Measurements from ENCODE around the gene SPRR2A. TPM values are rescaled to one million over a fixed set of nuclear protein-coding genes. Genes with fewer than 3 reads are reported as not detected.

Gene SPRR2A
- total RNA-seq, 1 experiment from 2014 or later, result not detected

GRCh38 chr1:153028766-153029165 lies 28.5 kb downstream of the SPRR2A start:
- H2BK120ac ChIP-seq (ENCODE audit: low read depth, low read length, poor library complexity, severe bottlenecking), result no peak overlapping the region
- no peaks in the 10 kb centered on the region for H3K27me3 Mint-ChIP-seq (ENCODE audit: low read depth)
- H2AK5ac ChIP-seq (ENCODE audit: insufficient read length, low read length), result no peak overlapping the region
- no peaks in the 10 kb centered on the region for H3K23me2 ChIP-seq (ENCODE audit: insufficient read length, low read depth, low read length, poor library complexity, severe bottlenecking)
- no peak overlapping the region for H3T11ph ChIP-seq (ENCODE audit: low read length)
- H4K91ac ChIP-seq (ENCODE audit: insufficient read length, low read depth, low read length), result no peak overlapping the region
- no peak overlapping the region for H3K4me3 Mint-ChIP-seq
- no peak overlapping the region for H3K23ac ChIP-seq (ENCODE audit: insufficient read length, low read depth, low read length)
- H3K14ac ChIP-seq (ENCODE audit: insufficient read depth, low read length), result no peak overlapping the region
- H3K79me2 ChIP-seq (ENCODE audit: insufficient read depth, low read length), result no peaks in the 10 kb centered on the region
- H4K20me1 ChIP-seq (ENCODE audit: control insufficient read depth, insufficient read depth, insufficient read length), result no peaks in the 10 kb centered on the region
- no peak overlapping the region for H2AFZ ChIP-seq (ENCODE audit: low read length)
- H3K9ac ChIP-seq (ENCODE audit: extremely low read depth, insufficient read length, low read length), result no peak overlapping the region
- peaks cover 3 to 17% of the 10 kb centered on the region in 2 experiments; a peak in 3 of 4 replicates for H3K4me1 Mint-ChIP-seq
- no peak overlapping the region for H4K8ac ChIP-seq (replicated peaks; ENCODE audit: insufficient read length, low read depth, low read length)
- H3K56ac ChIP-seq (ENCODE audit: insufficient read length, low read depth, low read length), result no peak overlapping the region
- H2BK20ac ChIP-seq (ENCODE audit: low read depth, low read length, poor library complexity, severe bottlenecking), result no peak overlapping the region
- WGBS (ENCODE audit: extremely low coverage, insufficient read length, low lambda C conversion rate), result no CpG with 5 or more reads among the region's 1 CpG
- no peak overlapping the region for H3K18ac ChIP-seq (ENCODE audit: insufficient read length, low read depth, low read length)
- no peak for DNase-seq
- no peaks in the 10 kb centered on the region for H3K9me3 ChIP-seq (ENCODE audit: control insufficient read depth, low read depth, low read length)
- H2BK12ac ChIP-seq (ENCODE audit: insufficient read length, low read depth, low read length), result no peak overlapping the region
- H3K27ac ChIP-seq (ENCODE audit: insufficient read length, low read depth, low read length), result no peak overlapping the region
- H3K4ac ChIP-seq (ENCODE audit: low read depth, low read length), result no peak overlapping the region
- no peaks in the 10 kb centered on the region; a peak in 2 of 5 replicates for H3K9me3 Mint-ChIP-seq
- no peak overlapping the region for H4K5ac ChIP-seq (ENCODE audit: insufficient read length, low read depth, low read length)
- no peak overlapping the region for H2BK5ac ChIP-seq (ENCODE audit: insufficient read length, low read length)
- H3K27ac Mint-ChIP-seq, result no peak overlapping the region
- no peak overlapping the region for H2BK15ac ChIP-seq (ENCODE audit: low read depth, low read length)
- no peaks in the 10 kb centered on the region for H3K79me1 ChIP-seq (ENCODE audit: insufficient read depth, low read depth, low read length, poor library complexity, severe bottlenecking)
- H3K27me3 ChIP-seq (ENCODE audit: insufficient read depth, low read length), result no peaks in the 10 kb centered on the region
- no peak overlapping the region for H3K4me2 ChIP-seq (ENCODE audit: insufficient read depth, insufficient read length, low read length)
- H3K36me3 Mint-ChIP-seq (ENCODE audit: insufficient read depth in 1 of 3, low read depth in 3 of 3), result no peaks in the 10 kb centered on the region; a peak in 1 of 7 replicates
- TF ChIP-seq CTCF (conservative IDR thresholded peaks at IDR 0.05), result no peak
- peaks cover 3% of the 10 kb centered on the region; the same call in 1 of the 2 replicates for H3K4me1 ChIP-seq (ENCODE audit: insufficient read depth, low read length)
